ENCODE data around the gene TAF4.

Gene TAF4

GRCh38 chr20:62030357-62030756 lies 35.3 kb downstream of the TAF4 start:
- H3K4me3 ChIP-seq (ENCODE audit: low read depth, low read length), result no peak overlapping the region
- DNase-seq (ENCODE audit: low read depth), result no peak
- no peak for TF ChIP-seq CTCF (conservative IDR thresholded peaks at IDR 0.05; ENCODE audit: low read depth, low read length)

DNA sequence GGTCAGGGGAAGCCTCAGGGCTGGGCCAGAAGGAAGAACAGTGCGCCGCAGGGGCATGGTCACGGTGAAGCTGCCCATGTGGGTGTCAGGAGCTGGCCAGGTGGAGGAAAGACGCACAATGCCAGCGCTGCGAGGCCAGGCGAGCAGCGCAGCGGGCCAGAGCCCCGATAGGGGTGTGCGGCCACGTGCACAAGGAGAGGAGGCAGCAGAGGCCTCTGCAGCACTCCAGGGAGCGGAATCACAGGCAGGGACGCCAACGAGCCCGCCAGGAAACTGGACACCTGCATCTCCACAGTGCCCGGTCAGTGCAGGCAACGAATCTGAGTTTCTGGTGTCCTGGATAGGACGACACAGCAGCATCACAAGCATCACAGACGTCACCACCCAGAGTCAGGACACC lies 35.7 kb downstream of the TAF4 start:
- TF ChIP-seq CTCF (conservative IDR thresholded peaks at IDR 0.05; ENCODE audit: low read depth, low read length), result no peak
- no peak overlapping the region for H3K4me3 ChIP-seq (ENCODE audit: low read depth, low read length)
- DNase-seq (ENCODE audit: low read depth), result no peak

- no peak for TF ChIP-seq CTCF (conservative IDR thresholded peaks at IDR 0.05; ENCODE audit: low read depth, low read length)
- no peak overlapping the region for H3K4me3 ChIP-seq (ENCODE audit: low read depth, low read length)
- DNase-seq (ENCODE audit: low read depth), result no peak
These were observed 36.4 kb downstream of the TAF4 start for GRCh38 chr20:62029296-62029695.

GRCh38 chr20:62028384-62028783 lies 37.3 kb downstream of the TAF4 start:
- DNase-seq (ENCODE audit: low read depth), result no peak
- TF ChIP-seq CTCF (conservative IDR thresholded peaks at IDR 0.05; ENCODE audit: low read depth, low read length), result no peak
- H3K4me3 ChIP-seq (ENCODE audit: low read depth, low read length), result no peak overlapping the region

DNA sequence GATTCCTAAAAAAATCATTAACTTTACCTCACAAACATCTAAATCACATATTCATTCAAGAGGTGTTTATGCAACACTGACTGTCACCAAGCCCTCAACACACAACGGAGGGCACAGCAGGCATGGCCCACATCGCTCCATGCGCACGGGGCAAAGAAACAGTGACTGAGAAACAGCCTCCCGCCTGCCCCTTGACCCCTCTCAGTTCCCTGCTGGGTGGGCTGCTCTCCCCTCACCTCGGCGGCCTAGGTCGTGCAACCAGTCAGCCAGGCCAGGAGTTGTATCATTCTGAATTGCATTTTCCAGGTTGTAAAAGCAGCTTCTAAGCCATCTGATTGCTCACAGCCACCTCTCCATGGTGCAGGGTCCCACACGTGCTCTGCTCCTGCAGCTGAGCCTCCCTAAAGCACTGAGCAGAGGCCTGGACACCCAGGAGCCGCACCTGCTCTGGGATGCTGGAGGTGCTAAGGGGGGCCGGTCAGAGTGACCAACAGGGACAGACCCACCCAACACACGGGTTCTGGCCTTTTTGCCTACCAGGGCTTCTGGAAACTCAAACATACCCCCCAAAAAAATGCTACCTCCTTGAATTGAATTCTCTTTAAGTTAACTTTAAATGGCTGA lies 37.9 kb downstream of the TAF4 start:
- no peak overlapping the region for H3K4me3 ChIP-seq (ENCODE audit: low read depth, low read length)
- no peak for DNase-seq (ENCODE audit: low read depth)
- no peak for TF ChIP-seq CTCF (conservative IDR thresholded peaks at IDR 0.05; ENCODE audit: low read depth, low read length)

DNA sequence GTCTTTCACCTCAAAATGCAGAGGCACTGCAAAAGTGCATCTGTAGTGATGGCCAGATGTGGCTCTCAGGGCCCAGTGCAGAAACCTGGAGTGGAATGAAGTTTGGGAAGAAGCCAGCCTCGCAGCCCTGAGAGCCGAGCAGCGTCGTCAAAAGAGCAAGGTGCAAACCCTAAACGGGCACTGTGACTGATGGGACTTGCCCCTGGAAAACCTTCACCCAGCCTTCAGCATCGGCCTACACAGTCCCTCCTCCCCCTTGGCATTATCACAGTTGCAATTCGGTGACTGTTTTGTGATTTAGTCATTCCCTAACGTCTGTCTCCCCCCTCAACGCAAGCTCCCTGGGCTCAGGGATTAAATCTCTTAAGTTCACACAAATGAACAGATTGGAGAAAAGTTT lies 38.6 kb downstream of the TAF4 start:
- TF ChIP-seq CTCF (conservative IDR thresholded peaks at IDR 0.05; ENCODE audit: low read depth, low read length), result no peak
- DNase-seq (ENCODE audit: low read depth), result no peak
- no peak overlapping the region for H3K4me3 ChIP-seq (ENCODE audit: low read depth, low read length)

DNA sequence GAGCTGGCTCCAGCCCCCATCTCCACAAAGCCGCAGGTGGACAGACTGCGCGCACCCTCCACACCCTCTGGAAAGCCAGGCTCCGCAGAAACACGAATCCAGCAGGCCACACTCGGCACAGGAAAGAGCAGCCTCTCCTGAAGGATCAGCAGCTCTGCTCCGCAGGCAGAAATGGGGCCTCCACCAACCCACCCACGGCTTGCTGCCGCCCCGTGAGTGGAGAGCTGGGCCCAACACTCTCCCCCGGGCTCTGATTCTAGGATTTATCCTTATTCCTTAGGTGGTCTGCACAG lies 39.2 kb downstream of the TAF4 start:
- no peak overlapping the region for H3K4me3 ChIP-seq (ENCODE audit: low read depth, low read length)
- no peak for TF ChIP-seq CTCF (conservative IDR thresholded peaks at IDR 0.05; ENCODE audit: low read depth, low read length)
- no peak for DNase-seq (ENCODE audit: low read depth)

Data from choroid plexus epithelial cell (primary cell).